Cerebellar nuclear complex (tissue), 1 donor: ENCODE measurements around the gene IFIT1.
"Not testable (repeated sequence)": the region's sequence is repeated elsewhere in the genome, so short reads cannot be mapped to it uniquely, and the experiment has no call there.

Experiments used
- DNase-seq, 2 experiments: peaks; one replicate each; lab custom pipeline; 2025; lab: John Stamatoyannopoulos, UW

The IFIT1 gene

DNA sequence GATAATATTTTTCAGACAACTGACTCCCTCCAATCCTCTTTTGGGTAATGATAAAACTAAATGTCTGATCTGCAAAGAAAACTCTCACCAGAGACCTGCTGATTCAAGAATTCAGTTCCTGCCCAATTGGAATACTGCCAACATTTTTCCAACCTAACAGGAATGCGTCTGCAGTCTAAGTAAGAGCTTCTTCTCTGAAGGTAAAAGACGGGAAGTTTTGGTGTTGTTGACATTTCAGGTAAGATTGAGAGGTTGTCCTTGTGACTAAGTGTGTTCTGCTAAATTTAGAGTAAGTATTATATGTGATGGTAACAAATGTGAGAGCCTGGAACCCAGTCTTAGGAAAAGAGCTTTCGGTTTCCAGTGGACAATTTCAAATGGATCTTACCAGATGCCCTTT is 39.6 kb downstream of the IFIT1 start:
- no peak for DNase-seq

GRCh38 chr10:89438525-89438924 is 46.1 kb downstream of the IFIT1 start:
- no peak for DNase-seq

GRCh38 chr10:89440226-89441009 is 48.0 kb downstream of the IFIT1 start:
- DNase-seq = no peak

GRCh38 chr10:89442289-89442688 is 49.9 kb downstream of the IFIT1 start:
- DNase-seq = no peak

DNA sequence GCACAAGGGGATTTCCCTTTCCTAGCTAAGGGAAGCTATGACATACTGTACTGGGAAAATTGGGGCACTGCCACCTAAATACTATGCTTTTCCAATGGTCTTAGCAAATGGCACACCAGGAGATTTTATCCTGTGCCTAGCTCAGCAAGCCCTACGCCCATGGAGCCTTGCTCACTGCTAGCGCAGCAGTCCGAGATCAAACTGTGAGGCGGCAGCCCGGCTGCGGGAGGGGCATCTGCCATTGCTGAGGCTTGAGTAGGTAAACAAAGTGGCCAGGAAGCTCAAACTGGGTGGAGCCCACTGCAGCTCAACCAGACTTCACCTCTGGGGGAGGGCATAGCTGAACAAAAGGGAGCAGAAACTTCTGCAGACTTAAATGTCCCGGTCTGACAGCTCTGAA is 52.4 kb downstream of the IFIT1 start:
- DNase-seq = not testable (repeated sequence)

DNA sequence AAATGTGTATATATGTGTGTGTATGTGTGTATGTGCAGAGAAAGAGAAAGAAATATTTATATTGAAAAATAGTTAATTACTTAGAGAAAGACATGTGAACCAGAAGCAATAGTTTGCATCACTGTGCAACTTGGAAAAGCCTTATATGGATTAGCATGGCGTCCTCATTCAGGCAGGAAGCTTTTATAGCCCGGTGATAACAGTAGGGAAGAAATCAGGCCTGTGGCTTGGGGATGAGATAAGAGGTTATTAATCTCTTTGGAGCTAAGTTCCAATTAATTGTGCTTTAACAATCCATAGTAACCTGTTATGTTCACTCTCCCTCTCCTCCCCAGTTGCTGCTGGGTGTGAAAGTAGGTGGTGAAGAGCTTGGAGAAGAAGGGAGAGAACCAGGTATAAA is 58.5 kb downstream of the IFIT1 start:
- no peak for DNase-seq

DNA sequence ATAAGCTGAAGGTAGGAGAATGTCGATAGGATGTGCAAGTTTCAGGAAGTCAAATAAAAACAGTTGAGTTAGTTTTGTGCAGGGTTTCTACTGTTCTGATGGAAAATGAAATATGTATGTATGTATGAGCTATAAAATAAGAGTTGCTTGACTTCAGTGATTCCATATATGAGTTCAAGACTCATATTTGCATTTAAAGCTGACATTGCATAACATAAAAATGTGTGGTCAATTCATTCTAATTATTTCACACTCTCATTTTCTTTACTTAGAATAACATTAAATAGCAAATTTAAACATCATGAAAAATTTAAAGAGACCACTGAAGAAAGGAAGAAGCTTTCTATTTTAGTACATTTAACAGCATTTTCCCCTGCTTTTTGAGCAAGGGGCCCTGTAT is 59.8 kb downstream of the IFIT1 start:
- DNase-seq = no peak

DNA sequence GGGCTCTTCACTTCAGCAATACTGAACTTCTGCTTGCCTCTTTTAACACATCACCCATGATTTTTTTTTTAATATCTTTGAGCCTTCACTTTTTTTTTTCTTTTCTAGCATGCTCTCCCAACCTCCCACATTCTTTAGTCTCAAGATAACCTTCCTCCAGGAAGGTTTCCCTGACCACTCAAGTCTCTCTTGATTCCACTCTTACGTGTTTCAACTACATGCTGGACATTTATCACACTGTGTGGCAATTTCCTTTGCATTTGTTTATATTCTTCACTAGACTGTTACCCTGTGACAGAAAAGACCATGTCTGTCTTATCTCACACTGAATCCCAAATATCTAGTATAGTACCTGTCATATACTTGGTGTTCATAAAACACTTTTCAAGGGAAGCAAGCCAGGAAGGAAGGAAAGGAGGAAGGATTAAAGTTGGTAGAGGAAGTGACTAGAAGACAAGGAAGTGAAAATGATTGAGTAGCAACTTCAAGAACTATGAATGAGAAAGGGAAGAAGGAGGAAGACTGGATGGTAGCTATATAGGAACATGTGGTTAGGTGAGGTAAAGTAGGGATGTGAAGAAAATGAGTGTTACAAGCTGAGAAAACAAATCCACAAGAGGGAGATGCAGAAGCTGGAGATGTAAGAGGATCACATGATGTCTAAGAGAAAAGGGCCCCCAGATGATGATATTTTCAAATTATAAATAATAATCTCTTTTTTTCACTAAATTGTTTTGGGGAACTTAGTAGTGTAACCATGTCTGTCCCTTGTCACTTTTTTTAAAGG is 62.3 kb downstream of the IFIT1 start:
- no peak for DNase-seq
